SHP77 (cell line): Measurements from ENCODE around the gene DDA1.

Experiments
- DNase-seq, 2 experiments: peaks; one replicate each; lab custom pipeline; 2025; lab: John Stamatoyannopoulos, UW

Gene DDA1

DNA sequence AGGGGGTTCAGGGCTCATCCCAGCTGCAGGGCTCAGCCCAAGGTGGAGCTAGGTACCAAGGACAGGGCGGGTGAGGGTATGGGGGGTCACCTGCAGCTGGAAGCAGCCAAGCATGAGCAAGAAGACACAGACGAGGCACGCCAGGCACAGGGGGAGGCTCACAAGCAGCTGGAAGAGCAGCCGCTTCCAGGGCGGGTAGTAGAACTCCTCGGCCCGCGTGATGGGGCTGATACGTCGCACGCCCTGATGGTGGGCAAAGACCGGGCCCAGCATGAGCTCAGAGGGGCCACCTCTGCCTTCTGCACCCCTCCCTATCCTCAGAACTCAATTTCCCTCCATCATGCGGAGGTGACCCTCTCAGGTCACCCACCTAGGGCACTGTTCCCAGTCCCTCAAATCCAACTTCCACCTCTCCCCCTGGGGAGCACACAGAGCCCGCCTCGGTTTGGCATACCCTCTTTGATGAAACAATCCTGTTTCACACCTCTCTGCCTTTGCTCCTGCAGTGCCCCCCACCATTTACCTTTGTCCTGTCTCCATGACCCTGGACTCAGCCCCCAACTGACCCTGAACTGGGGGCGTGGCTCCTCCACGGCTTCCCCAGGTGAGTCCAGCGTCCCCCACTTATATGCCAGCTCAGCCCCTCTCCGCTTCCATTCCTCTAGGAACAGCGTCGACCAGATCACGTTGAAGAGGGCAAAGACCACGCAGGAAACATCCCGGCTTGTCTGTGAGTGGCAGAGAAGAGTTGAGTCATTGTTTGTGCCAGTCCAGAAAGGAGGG is 21.1 kb downstream of the DDA1 start:
- no peak for DNase-seq

DNA sequence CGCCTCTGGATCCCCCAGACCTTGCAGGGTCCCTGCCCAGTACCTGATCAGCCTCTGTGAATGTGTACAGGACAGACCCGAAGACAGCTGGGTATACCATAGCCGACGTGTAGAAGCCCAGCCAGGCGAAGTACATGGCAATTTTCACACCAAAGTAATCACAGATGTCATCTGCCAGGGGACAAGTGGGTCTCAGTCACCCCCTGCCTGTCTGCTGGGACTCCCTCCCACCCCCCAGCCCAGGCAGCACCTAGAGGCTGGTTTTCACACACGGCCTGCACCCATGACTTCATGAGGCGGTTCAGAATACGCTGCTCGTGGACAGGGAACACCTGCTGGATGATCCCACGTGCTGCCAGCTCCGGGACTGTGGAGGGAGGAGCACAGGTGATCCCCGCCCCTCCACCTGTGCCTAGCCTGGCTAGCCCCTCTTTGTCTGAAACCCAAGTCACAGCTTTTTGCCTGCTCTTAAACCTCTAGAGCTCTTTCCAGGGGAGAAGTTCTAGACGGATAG is 21.7 kb downstream of the DDA1 start:
- DNase-seq, result no peak

GRCh38 chr19:17332360-17332676 is 23.0 kb downstream of the DDA1 start:
- no peak for DNase-seq

DNA sequence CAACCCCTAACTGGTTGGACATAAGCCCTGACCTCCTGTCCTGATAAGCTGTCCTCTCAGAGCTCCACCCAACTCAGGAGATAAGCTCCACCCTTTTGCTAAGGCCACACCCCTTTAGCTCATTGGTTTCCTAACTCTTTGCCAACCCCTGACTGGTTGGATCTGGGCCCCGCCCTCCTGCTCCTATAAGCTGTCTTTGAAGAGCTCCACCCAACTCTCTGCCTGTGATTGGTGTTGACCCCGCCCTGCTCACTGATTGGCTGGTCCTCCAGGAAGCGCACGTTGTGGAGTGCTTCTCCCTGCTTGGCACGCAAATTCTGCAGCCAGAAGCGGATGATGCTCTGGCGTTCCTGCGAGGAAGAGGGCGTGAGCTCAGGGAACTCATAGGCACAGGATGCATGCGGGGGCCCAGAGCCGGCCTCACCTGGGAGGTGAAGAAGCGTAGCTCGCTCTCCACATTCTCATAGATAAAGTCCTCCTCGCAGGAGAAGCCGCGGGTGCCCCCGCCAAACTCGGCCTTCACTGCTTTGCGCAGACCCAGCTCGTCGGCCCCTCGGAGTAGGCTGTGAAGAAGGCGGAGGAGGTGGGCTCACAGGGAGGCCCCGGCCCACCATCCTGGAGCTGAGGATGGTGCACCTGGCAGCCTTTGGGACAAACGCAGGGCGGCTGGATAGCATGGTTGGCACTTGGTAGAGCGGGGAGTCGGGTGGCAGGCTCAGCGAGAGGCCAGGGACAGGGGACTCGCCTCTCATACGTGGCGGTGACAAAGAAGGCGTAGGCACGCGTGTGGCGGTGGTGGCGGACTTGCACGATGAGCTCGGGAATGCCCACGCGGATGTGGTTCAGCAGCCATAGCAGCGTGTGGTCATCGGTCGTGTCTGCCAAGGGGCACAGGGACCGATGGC is 23.6 kb downstream of the DDA1 start:
- DNase-seq, result peak; percentile 99 to 100

DNA sequence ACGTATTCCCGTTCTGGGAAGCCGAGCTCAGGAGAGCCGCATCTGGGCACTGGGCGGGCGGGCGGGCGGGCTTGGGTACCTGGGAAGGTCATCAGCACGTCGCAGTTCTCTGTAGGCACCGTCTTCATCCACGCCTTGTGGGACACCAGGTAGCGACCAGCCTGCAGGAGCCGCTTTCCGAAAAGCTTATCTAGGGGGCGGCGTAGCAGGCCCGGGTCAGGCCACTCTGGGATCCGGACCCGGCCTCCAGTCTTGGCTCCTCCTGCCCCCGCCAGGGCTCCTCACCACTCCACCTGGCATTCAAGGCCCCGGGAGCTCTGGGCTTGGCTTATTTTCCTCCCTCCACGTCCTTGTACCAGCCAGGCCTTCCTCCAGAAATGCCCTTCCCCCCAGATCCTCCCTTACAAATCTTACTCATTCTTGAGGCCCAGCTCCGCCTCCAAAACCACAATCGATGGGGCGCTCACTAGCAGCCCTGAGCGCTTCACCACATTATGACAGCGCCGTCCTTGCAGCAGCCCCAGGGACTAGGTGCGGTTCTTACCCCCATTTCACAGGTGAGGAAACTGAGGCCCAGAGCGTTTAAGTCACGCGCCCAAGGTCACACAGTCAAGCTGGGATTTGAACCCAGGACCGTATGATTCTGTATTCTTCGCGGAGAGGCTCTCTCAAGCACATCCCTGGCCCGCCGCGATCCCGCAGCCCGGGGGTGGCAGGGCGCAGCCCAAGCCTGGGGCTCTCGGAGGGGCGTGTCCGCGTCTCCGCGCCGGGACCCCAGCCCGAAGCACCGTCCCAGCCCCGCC is 24.4 kb downstream of the DDA1 start:
- DNase-seq, result peak in 1 of 2 experiments; percentile 26

GRCh38 chr19:17334414-17335409 is 25.3 kb downstream of the DDA1 start, which contains the start of gene ANO8:
TSS of gene ANO8 (minus strand) at chr19:17334855. CDS start at chr19:17334670, 185 bp downstream.
- peak; percentile 92 to 95 for DNase-seq

- DNase-seq, result no peak
Observed at GRCh38 chr19:17335575-17335974, 26.2 kb downstream of the DDA1 start.

GRCh38 chr19:17336872-17337674 is 27.7 kb downstream of the DDA1 start, which contains the start of gene GTPBP3:
TSS of gene GTPBP3 (plus strand) at chr19:17337553. CDS start at chr19:17337612, 59 bp downstream.
- DNase-seq, result peak; percentile 99

GRCh38 chr19:17337675-17338432 is 28.5 kb downstream of the DDA1 start:
- DNase-seq, result peak in 1 of 2 experiments; percentile 35

DNA sequence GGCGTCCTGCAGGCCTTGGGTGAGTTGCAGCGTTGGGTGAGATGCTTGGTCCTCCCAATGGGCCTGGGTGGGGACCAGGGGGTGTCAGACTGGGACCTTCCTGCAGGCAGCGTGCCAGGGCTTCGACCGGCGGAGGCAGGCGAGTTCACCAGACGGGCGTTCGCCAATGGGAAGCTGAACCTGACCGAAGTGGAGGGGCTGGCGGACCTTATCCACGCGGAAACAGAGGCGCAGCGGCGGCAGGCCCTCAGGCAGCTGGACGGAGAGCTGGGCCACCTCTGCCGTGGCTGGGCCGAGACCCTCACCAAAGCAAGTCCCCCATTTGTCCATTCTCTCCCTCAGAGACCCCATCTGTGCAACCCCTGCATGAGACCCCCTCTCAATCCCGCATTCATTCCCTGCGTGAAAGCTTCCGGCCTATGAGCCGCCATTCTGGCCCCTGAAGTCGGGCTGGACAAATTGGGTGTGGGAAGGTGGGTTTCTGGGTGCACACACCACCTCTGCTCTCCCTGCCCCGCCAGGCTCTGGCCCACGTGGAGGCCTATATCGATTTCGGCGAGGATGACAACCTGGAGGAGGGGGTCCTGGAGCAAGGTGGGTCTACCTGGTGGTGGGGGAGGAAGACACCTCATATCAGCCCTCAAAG is 29.2 kb downstream of the DDA1 start:
- DNase-seq, result no peak

DNA sequence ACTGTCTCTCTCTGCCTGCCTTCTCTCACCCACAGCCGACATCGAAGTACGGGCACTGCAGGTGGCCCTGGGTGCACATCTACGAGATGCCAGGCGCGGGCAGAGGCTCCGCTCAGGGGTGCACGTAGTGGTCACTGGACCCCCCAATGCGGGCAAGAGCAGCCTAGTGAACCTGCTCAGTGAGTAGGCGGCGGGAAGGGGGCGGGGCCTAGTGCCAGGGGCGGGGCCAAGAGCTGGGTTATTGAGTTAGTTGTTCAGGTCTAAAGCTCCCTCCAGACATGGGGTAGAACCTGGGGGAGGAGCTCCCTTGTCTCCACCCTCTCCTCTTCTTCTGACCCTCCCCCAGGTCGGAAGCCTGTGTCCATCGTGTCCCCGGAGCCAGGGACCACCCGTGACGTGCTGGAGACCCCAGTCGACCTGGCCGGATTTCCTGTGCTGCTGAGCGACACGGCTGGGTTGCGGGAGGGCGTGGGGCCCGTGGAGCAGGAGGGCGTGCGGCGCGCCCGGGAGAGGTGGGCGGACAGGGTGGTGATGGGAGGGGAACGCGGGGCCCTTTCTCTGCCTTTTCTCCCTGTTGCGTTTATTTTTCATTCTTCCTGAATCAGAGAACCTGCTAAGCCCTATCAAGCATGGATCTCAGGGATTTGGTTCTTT is 29.9 kb downstream of the DDA1 start:
- DNase-seq, result no peak

- no peak for DNase-seq
Observed at GRCh38 chr19:17340302-17340870, 31.0 kb downstream of the DDA1 start.

- DNase-seq, result no peak
Observed at GRCh38 chr19:17340871-17341357, 31.6 kb downstream of the DDA1 start.

GRCh38 chr19:17341386-17341785 is 32.0 kb downstream of the DDA1 start:
- no peak for DNase-seq

- DNase-seq, result no peak
Observed at GRCh38 chr19:17341845-17342244, 32.5 kb downstream of the DDA1 start.

- peak; percentile 33 to 42 for DNase-seq
Observed at GRCh38 chr19:17346109-17346671, 36.8 kb downstream of the DDA1 start.

DNA sequence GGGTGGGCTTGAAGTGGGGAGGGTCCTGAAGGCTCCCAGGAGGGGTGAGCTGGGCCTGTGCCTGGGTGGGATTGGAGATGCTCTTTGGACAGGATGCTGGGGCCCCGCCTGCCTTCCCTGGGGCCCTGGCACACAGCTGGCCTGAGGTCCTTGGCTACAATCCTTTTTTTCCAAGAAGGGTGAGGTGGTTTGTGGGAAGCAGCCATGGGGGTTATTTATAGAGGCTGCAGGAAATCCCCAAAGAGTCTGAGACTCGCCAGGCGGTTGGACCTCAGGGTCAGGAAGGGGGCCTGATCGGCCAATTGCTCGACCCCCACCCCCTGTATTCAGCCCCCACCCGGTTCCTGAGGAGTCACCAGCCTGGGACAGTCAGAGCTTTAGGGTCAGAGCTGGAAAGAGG is 38.0 kb downstream of the DDA1 start:
- DNase-seq, result no peak
